HCT116 (cell line): ENCODE data around the gene DCBLD2. TPM values are rescaled to one million over a fixed set of nuclear protein-coding genes. Genes with fewer than 3 reads are reported as not detected.

ENCODE experiments used
- ATAC-seq: fragments of 200-7000 bp; cut with Tn5 transposase; 2 replicates; pipeline ENCODE4 v1.9.1; 2020; ENCODE audit warnings: mild to moderate bottlenecking, moderate library complexity
- BruUV-seq: library from RNA; stranded (reverse); fragments of 400-500 nt; replicated peaks from 2 replicates; lab custom pipeline; 2021; lab: Mats Ljungman, UMichigan
- CTCF ChIA-PET: fragments of 300-600 bp; sonication (Branson Sonifier 250); formaldehyde crosslinking; loops from one replicate; lab custom pipeline; 2021; ENCODE audit warnings: antibody characterized with exemption; lab: Charles Lee
- POLR2A ChIA-PET: fragments of 300-600, 350-600 bp; sonication (Branson Sonifier 250); formaldehyde crosslinking; loops from one replicate; lab custom pipeline; 2021; ENCODE audit warnings: antibody characterized with exemption; lab: Charles Lee
- RAD21 ChIA-PET, 2 experiments: fragments of 300-600 bp; sonication (Branson Sonifier 250); formaldehyde crosslinking; loops; one replicate each; lab custom pipeline; 2023; ENCODE audit warnings: low total read pairs in 2 of 2; ENCODE audit not compliant: uncharacterized antibody in 2 of 2, unreplicated experiment in 2 of 2, low non-redundant PET in 1 of 2; lab: Charles Lee
- DNase-seq: peaks from one replicate; pipeline ENCODE4 v3.0.0-alpha.2; 2010; ENCODE audit warnings: low read depth, low spot score
- H2AFZ ChIP-seq: fragments of 200-600 bp; shearing (Covaris generic), sonication (generic); 2 replicates; pipeline ENCODE4 v1.6.1; 2017; ENCODE audit warnings: low read depth, mixed run types, mixed read lengths, antibody characterized with exemption, low read length; ENCODE audit not compliant: poor library complexity, severe bottlenecking
- H3K27ac ChIP-seq: 2 replicates; pipeline ENCODE4 v1.5.1; 2012; ENCODE audit warnings: low read depth, low read length
- H3K27me3 ChIP-seq: fragments of 200-600 bp; sonication (generic); 2 replicates; pipeline ENCODE4 v1.6.1; 2016; ENCODE audit warnings: mixed run types, low read length, mixed read lengths; ENCODE audit not compliant: insufficient read depth
- H3K36me3 ChIP-seq, 2 experiments: fragments of 200-500 bp in 1 of 2; fragments of 200-600 bp in 1 of 2; sonication (Bioruptor generic) in 1 of 2; sonication (generic) in 1 of 2; 2 replicates each; pipeline versions ENCODE4 v1.5.1 to v1.6.1; 2014 to 2016; ENCODE audit warnings: low read length in 2 of 2, inconsistent platforms in 1 of 2, mixed read lengths in 1 of 2, mixed run types in 1 of 2; ENCODE audit not compliant: insufficient read depth in 2 of 2, control insufficient read depth in 1 of 2
- H3K4me1 ChIP-seq, 2 experiments: fragments of 200-600 bp in 1 of 2; sonication (generic) in 1 of 2; 2 replicates each; pipeline versions ENCODE4 v1.5.1 to v1.6.1; 2012 to 2017; ENCODE audit warnings: low read length in 2 of 2, inconsistent platforms in 1 of 2, mild to moderate bottlenecking in 1 of 2, mixed read lengths in 1 of 2, mixed run types in 1 of 2, moderate library complexity in 1 of 2; ENCODE audit not compliant: insufficient read depth in 2 of 2, control insufficient read depth in 1 of 2
- H3K4me2 ChIP-seq: fragments of 200-600 bp; sonication (generic); 2 replicates; pipeline ENCODE4 v1.6.1; 2017; ENCODE audit warnings: mixed run types, low read length, mixed read lengths
- H3K4me3 ChIP-seq, 2 experiments: fragments of 200-600 bp in 1 of 2; sonication (generic) in 1 of 2; replicated peaks in 1 of 2; 2 replicates each; pipeline ENCODE4 v1.5.1; 2011 to 2016; ENCODE audit warnings: low read length in 2 of 2, control low read depth in 1 of 2, low read depth in 1 of 2, mild to moderate bottlenecking in 1 of 2, mixed read lengths in 1 of 2, mixed run types in 1 of 2
- H3K79me2 ChIP-seq: fragments of 200-600 bp; sonication (generic); 2 replicates; pipeline ENCODE4 v1.6.1; 2017; ENCODE audit warnings: mild to moderate bottlenecking, mixed run types, low read length, moderate library complexity, mixed read lengths; ENCODE audit not compliant: insufficient read depth
- H3K9ac ChIP-seq: fragments of 200-600 bp; sonication (generic); 2 replicates; pipeline ENCODE4 v1.6.1; 2016; ENCODE audit warnings: low read length, mixed read lengths
- H3K9me2 ChIP-seq: fragments of 200-600 bp; sonication (generic), shearing (Covaris generic); 2 replicates; pipeline ENCODE4 v1.6.1; 2017; ENCODE audit warnings: mixed run types, mild to moderate bottlenecking, moderate library complexity; ENCODE audit not compliant: insufficient read depth
- H3K9me3 ChIP-seq, 2 experiments: fragments of 200-500 bp in 1 of 2; fragments of 200-600 bp in 1 of 2; sonication (Bioruptor generic) in 1 of 2; sonication (generic) in 1 of 2; 2 replicates each; pipeline ENCODE4 v1.6.1; 2014 to 2017; ENCODE audit warnings: low read length in 2 of 2, mixed read lengths in 2 of 2, inconsistent platforms in 1 of 2, low read depth in 1 of 2, mild to moderate bottlenecking in 1 of 2, mixed run types in 1 of 2, moderate library complexity in 1 of 2; ENCODE audit not compliant: control insufficient read depth in 1 of 2, insufficient read depth in 1 of 2
- H4K20me1 ChIP-seq: fragments of 200-600 bp; sonication (generic), shearing (Covaris generic); 2 replicates; pipeline ENCODE4 v1.6.1; 2017; ENCODE audit warnings: mixed run types, mild to moderate bottlenecking, moderate library complexity; ENCODE audit not compliant: insufficient read depth
- CBX3 ChIP-seq: IDR thresholded peaks from 2 replicates; pipeline ENCODE4 v1.6.1; 2012; ENCODE audit warnings: low read depth
- CEBPB ChIP-seq: IDR thresholded peaks from 2 replicates; pipeline ENCODE4 v1.6.1; 2012; ENCODE audit warnings: low read depth
- EGR1 ChIP-seq: IDR thresholded peaks from 2 replicates; pipeline ENCODE4 v1.6.1; 2012; ENCODE audit warnings: low read depth
- EZH2phosphoT487 ChIP-seq: fragments of 200-600 bp; IDR thresholded peaks from 2 replicates; pipeline ENCODE4 v1.6.1; 2018; ENCODE audit warnings: antibody characterized with exemption, borderline replicate concordance
- FOSL1 ChIP-seq: IDR thresholded peaks from 2 replicates; pipeline ENCODE4 v1.6.1; 2012; ENCODE audit warnings: low read depth
- POLR2A ChIP-seq: IDR thresholded peaks from 2 replicates; pipeline ENCODE4 v1.7.0; 2011; ENCODE audit warnings: borderline replicate concordance; ENCODE audit not compliant: insufficient read depth, insufficient read length; ENCODE audit errors: extremely low read depth
- SIN3A ChIP-seq: IDR thresholded peaks from 2 replicates; pipeline ENCODE4 v1.6.1; 2012; ENCODE audit warnings: low read depth
- TCF7L2 ChIP-seq: IDR thresholded peaks from 2 replicates; pipeline ENCODE4 v1.7.0; 2011; ENCODE audit warnings: borderline replicate concordance, inconsistent platforms; ENCODE audit not compliant: insufficient read depth, insufficient read length; ENCODE audit errors: extremely low read depth
- YY1 ChIP-seq: IDR thresholded peaks from 2 replicates; pipeline ENCODE4 v1.6.1; 2011; ENCODE audit warnings: low read length, low read depth, moderate library complexity, mild to moderate bottlenecking; ENCODE audit not compliant: insufficient replicate concordance; ENCODE audit errors: extremely low read depth
- ZFX ChIP-seq: fragments of 450-650 bp; IDR thresholded peaks from 2 replicates; pipeline ENCODE4 v1.6.1; 2017
- ZNF274 ChIP-seq: fragments of 200-500 bp; sonication (Bioruptor generic); IDR thresholded peaks from 2 replicates; pipeline ENCODE4 v1.6.1; 2014; ENCODE audit warnings: mild to moderate bottlenecking, low read depth, low read length, inconsistent platforms
- intact Hi-C: fragments of 100-400 bp; cut with micrococcal nuclease; formaldehyde crosslinking; loops from 2 replicates; pipeline ENCODE4 v1.10.0; 2022
- total RNA-seq: library from RNA; stranded (reverse); gene quantifications from one replicate; pipeline ENCODE4 v1.2.1, GENCODE V29; 2021; ENCODE audit not compliant: unreplicated experiment
- TF ChIP-seq, protein P1 (sequence below): IDR thresholded peaks from 2 replicates; pipeline ENCODE4 v1.6.1; 2011; ENCODE audit warnings: mild to moderate bottlenecking, low read length, moderate library complexity; ENCODE audit not compliant: insufficient replicate concordance; ENCODE audit errors: extremely low read depth
- TF ChIP-seq, protein P2 (sequence below): IDR thresholded peaks from 2 replicates; pipeline ENCODE4 v1.6.1; 2012
- TF ChIP-seq, protein P3 (sequence below): IDR thresholded peaks from 2 replicates; pipeline ENCODE4 v1.6.1; 2012
- TF ChIP-seq, protein P4 (sequence below): IDR thresholded peaks from 2 replicates; pipeline ENCODE4 v1.6.1; 2012; ENCODE audit warnings: low read depth

DCBLD2 gene
- total RNA-seq, 1 experiment from 2014 or later, result 532 TPM

DNA sequence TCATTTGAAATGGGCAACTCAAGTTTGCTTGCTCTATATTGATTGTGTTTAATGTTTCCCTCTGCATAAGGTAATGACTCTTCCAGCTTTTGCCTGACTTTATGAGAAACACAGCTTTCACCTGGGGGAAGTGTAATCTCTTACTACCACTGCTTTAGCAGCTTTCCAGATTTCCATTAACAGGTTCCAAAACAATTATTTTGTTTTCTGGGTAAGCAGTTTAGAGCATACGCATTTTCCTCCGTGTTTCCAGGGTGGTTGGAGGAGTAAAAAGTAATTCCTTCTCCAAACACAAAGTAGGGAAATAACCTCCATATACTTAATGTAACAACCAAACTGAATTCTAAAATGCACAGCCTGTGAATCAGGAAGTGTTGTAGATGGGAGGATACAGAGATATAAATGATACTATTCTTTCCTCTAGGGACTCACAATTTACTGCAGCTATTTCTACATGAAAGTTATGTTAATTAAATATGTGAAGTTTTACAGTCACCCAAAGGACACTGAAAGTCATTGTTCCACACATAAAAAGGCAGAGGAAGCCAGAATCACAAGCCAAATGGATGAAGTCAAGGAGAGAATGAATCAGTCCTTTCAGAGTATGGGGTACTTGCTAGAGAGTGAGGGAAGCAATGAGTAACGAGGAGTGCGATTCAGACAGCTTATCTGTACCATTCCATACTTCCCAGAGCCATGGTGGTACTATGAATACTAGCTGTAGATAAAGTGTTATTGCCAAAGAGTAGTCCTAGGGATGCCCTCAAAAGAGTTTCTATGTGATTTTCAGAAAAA lies 121.8 kb downstream of the DCBLD2 start:
- ChIA-PET RAD21 (no interaction called here), POLR2A (no interaction called here)
- H3K9ac ChIP-seq, result no peak overlapping the region

More for the DNA sequence above, 121.8 kb downstream of the DCBLD2 start:
- no peak for DNase-seq
- Histone ChIP-seq H3K27ac (no peak overlapping the region), H3K4me3 (no peak overlapping the region), H3K4me1 (no peaks in the 10 kb centered on the region; a peak in 1 of 4 replicates), H3K9me3 (no peaks in the 10 kb centered on the region), H2AFZ (no peak overlapping the region), H4K20me1 (no peaks in the 10 kb centered on the region), H3K27me3 (no peaks in the 10 kb centered on the region), H3K36me3 (peaks cover 0 to 1% of the 10 kb centered on the region in 2 experiments; a peak in 1 of 4 replicates), H3K4me2 (no peak overlapping the region), H3K9me2 (no peaks in the 10 kb centered on the region), H3K79me2 (no peaks in the 10 kb centered on the region)
- TF ChIP-seq SIN3A (no peak), ZFX (no peak), CBX3 (no peak), EGR1 (no peak), FOSL1 (no peak), POLR2A (no peak), ZNF274 (no peak), TCF7L2 (no peak), CEBPB (no peak), YY1 (no peak), EZH2phosphoT487 (no peak)
- TF ChIP-seq, protein P1, sequence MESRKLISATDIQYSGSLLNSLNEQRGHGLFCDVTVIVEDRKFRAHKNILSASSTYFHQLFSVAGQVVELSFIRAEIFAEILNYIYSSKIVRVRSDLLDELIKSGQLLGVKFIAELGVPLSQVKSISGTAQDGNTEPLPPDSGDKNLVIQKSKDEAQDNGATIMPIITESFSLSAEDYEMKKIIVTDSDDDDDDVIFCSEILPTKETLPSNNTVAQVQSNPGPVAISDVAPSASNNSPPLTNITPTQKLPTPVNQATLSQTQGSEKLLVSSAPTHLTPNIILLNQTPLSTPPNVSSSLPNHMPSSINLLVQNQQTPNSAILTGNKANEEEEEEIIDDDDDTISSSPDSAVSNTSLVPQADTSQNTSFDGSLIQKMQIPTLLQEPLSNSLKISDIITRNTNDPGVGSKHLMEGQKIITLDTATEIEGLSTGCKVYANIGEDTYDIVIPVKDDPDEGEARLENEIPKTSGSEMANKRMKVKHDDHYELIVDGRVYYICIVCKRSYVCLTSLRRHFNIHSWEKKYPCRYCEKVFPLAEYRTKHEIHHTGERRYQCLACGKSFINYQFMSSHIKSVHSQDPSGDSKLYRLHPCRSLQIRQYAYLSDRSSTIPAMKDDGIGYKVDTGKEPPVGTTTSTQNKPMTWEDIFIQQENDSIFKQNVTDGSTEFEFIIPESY, result no peak
- TF ChIP-seq, protein P2, sequence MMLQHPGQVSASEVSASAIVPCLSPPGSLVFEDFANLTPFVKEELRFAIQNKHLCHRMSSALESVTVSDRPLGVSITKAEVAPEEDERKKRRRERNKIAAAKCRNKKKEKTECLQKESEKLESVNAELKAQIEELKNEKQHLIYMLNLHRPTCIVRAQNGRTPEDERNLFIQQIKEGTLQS, result no peak
- TF ChIP-seq, protein P3, sequence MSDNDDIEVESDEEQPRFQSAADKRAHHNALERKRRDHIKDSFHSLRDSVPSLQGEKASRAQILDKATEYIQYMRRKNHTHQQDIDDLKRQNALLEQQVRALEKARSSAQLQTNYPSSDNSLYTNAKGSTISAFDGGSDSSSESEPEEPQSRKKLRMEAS, result no peak
- TF ChIP-seq, protein P4, sequence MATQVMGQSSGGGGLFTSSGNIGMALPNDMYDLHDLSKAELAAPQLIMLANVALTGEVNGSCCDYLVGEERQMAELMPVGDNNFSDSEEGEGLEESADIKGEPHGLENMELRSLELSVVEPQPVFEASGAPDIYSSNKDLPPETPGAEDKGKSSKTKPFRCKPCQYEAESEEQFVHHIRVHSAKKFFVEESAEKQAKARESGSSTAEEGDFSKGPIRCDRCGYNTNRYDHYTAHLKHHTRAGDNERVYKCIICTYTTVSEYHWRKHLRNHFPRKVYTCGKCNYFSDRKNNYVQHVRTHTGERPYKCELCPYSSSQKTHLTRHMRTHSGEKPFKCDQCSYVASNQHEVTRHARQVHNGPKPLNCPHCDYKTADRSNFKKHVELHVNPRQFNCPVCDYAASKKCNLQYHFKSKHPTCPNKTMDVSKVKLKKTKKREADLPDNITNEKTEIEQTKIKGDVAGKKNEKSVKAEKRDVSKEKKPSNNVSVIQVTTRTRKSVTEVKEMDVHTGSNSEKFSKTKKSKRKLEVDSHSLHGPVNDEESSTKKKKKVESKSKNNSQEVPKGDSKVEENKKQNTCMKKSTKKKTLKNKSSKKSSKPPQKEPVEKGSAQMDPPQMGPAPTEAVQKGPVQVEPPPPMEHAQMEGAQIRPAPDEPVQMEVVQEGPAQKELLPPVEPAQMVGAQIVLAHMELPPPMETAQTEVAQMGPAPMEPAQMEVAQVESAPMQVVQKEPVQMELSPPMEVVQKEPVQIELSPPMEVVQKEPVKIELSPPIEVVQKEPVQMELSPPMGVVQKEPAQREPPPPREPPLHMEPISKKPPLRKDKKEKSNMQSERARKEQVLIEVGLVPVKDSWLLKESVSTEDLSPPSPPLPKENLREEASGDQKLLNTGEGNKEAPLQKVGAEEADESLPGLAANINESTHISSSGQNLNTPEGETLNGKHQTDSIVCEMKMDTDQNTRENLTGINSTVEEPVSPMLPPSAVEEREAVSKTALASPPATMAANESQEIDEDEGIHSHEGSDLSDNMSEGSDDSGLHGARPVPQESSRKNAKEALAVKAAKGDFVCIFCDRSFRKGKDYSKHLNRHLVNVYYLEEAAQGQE, result no peak
- intact Hi-C loops, result no loop called here
- BruUV-seq, result no TSS peak
- ATAC-seq, result no peak
- CTCF ChIA-PET, result no interaction called here
